AG10803 (cell line): ENCODE results near the gene RAI1.
"Not testable (repeated sequence)": the region's sequence is repeated elsewhere in the genome, so short reads cannot be mapped to it uniquely, and the experiment has no call there.

ENCODE experiments used
- DNase-seq: peaks from one replicate; pipeline ENCODE4 v3.0.0; 2010; ENCODE audit warnings: low read depth
- H3K4me3 ChIP-seq: 2 replicates; pipeline ENCODE4 v1.5.1; 2011; ENCODE audit warnings: mild to moderate bottlenecking, low read length, control low read depth
- CTCF ChIP-seq: conservative IDR thresholded peaks from 2 replicates; pipeline ENCODE4 v1.5.1; 2011; ENCODE audit warnings: mild to moderate bottlenecking, low read length, control low read depth, inconsistent platforms

RAI1 gene

DNA sequence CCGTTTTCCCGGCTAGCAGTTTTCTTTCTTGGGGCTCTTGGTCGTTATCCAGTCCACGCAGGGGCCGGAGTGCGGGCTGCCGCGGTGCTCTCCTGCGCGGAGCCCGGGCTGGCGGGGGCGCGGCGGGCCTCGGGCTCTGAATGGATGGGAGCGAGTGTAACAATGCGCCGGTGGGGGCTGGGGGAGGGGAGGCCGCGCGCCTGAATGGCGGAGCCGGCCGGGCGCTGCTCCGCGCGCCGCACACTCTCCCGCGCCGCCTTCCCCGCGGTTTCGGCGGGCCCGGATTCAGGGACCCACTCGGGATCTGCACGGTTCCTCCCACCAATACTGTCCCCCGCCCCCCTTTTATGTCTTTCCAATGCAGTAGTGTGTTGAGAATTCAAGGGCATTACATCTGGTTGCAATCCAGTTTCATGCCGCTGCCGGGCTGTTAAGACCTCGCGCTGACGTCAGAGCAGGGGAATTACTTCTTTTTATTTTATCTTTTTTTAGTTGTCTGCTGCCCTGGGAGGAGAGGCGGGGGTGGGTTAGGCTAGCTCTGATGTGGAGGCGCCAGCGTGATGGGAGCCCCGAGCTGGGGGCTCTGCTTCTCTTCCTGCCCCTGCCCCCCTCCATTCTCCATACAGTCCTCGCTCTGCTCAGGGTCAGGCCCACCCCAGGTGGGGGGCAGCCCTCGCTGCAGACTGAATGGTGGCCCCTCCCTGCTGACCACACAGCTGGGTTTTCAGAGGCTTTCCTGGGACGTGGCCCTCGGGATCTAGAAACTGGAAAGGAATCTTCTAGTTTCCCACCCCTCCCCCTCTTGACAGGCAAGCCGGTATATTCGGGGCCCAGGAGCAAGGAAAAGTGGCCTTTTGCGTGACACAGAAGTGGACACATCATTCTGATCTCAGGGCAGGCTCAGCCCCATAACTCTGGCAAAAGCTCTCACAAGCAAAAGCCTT lies 1.8 kb downstream of the RAI1 start:
- H3K4me3 ChIP-seq: peak overlapping the region; percentile 74
- DNase-seq: peak; percentile 87
- no peak for TF ChIP-seq CTCF

DNA sequence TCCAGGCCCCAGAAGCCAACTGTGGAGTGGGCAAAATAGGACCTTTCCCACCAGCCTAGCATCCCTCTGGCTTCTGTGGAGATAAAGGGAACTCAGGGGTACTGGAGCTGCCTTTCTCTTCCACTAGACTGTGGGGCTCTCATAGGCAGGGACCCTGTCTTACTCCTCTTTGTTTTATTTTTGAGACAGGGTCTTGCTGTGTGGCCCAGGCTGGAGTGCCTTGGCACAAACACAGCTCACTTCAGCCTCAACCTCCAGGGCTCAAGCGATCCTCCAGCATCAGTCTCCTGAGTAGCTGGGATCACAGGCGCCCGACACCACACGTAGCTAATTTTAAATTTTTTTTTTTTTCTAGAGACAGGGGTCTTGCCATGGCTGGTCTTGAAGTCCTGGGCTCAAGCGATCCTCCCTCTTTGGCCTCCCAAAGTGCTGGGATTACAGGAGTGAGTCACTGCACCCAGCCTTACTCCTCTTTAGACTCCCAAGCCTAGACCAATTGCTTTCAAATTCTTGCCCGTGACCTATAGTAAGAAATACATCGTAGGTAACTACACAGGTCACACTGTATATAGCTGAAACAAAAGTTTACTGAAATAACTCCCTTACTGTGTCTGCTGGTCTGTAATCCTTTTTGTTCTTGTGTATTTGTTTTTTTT lies 2.6 kb downstream of the RAI1 start:
- no peak for TF ChIP-seq CTCF
- peak overlapping the region; percentile 74 for H3K4me3 ChIP-seq
- DNase-seq: no peak

DNA sequence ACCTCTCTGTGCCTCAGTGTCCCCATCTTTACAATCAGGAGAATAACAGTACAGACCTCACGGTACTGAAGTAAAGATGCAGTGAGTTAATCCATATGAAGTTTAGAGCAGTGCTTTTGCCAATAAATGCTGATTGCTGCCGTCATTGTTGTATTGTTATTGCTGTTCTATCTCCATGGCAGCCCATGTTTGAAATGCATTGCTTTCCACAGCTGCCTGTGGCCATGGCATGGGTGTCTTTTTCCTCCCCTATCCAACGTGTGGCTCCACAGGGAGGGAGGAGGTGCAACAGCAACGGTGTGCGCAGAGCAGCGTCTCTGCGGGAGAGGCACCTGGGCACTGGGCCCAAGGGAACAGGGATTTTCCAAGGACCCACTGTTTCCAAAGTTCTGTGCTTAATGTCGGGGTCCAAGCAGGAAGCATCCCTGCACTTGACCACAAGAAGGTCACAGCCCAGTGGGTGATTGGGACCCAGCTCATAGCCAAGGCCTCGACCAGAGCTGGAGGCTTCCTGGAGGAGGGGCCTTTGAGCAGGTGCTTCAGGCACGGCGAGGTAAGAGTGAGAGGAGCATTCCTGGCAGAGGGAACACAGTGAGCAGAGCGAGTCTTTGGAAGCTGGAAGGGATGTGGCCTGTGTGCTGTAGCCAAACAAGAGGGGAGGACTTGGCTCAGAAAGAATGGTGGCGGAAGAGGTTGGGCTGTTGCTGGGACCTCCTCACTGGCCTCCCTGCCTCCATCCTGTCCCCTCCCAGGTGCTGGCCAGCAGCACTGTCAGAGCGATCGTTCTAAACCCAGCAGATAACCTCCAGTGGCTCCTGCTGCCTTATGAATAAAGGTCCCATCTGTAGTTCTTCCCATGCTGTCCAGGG lies 3.9 kb downstream of the RAI1 start:
- TF ChIP-seq CTCF: no peak
- peak; percentile 64 for DNase-seq
- no peak overlapping the region for H3K4me3 ChIP-seq

GRCh38 chr17:17685775-17686291 lies 4.6 kb downstream of the RAI1 start:
- TF ChIP-seq CTCF: no peak
- DNase-seq: peak; percentile 79
- H3K4me3 ChIP-seq: peak overlapping the region; percentile 38

- H3K4me3 ChIP-seq: no peak overlapping the region
- TF ChIP-seq CTCF: no peak
- DNase-seq: no peak
These were observed 8.1 kb downstream of the RAI1 start for GRCh38 chr17:17689312-17689711.

GRCh38 chr17:17690233-17690632 lies 9.0 kb downstream of the RAI1 start:
- not testable (repeated sequence) for H3K4me3 ChIP-seq, DNase-seq
